Sigmoid colon (tissue), 4 donors: ENCODE results near the gene FLNA.

Experiments
- EP300 ChIP-seq, 4 donors: sonication (generic); formaldehyde crosslinking; IDR thresholded peaks; one replicate each; pipeline ENCODE4 v1.6.1; 2017; ENCODE audit warnings: antibody characterized with exemption in 4 of 4
- POLR2A ChIP-seq, 2 donors: fragments of 450-650 bp; IDR thresholded peaks; one replicate each; pipeline ENCODE4 v1.6.1; 2016; ENCODE audit warnings: antibody characterized with exemption in 2 of 2, mild to moderate bottlenecking in 2 of 2, moderate library complexity in 2 of 2
- POLR2AphosphoS5 ChIP-seq, 4 donors: sonication (generic); formaldehyde crosslinking; IDR thresholded peaks; one replicate each; pipeline ENCODE4 v1.6.1; 2017; ENCODE audit warnings: antibody characterized with exemption in 4 of 4
- TF ChIP-seq, protein P1 (sequence below), 4 experiments: fragments of 450-650 bp in 3 of 4; fragments of 200-600 bp in 1 of 4; IDR thresholded peaks; one replicate each; pipeline ENCODE4 v1.5.1; 2016 to 2019; ENCODE audit warnings: antibody characterized with exemption in 4 of 4, mild to moderate bottlenecking in 3 of 4, moderate library complexity in 2 of 4

DNA sequence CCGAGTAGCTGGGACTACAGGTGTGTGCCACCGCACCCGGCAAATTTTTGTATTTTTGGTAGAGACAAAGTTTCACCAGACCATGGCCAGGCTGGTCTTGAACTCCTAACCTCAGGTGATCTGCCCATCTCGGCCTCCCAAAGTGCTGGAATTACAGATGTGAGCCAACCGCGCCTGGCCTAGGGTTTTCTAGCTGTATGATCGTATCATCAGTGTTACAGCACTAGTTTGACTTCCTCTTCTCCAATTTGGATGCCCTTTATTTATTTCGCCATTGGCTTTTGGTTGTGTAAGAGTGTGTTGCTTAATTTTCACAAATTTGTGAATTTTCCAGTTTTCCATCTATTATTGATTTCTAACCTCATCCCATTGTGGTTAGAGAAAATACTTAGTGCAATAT, 73.6 kb downstream of the FLNA start:
- TF ChIP-seq, protein P1, sequence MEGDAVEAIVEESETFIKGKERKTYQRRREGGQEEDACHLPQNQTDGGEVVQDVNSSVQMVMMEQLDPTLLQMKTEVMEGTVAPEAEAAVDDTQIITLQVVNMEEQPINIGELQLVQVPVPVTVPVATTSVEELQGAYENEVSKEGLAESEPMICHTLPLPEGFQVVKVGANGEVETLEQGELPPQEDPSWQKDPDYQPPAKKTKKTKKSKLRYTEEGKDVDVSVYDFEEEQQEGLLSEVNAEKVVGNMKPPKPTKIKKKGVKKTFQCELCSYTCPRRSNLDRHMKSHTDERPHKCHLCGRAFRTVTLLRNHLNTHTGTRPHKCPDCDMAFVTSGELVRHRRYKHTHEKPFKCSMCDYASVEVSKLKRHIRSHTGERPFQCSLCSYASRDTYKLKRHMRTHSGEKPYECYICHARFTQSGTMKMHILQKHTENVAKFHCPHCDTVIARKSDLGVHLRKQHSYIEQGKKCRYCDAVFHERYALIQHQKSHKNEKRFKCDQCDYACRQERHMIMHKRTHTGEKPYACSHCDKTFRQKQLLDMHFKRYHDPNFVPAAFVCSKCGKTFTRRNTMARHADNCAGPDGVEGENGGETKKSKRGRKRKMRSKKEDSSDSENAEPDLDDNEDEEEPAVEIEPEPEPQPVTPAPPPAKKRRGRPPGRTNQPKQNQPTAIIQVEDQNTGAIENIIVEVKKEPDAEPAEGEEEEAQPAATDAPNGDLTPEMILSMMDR (IDR thresholded peaks at IDR 0.05): no peak
- TF ChIP-seq POLR2AphosphoS5 (IDR thresholded peaks at IDR 0.05) (no peak), POLR2A (IDR thresholded peaks at IDR 0.05) (no peak), EP300 (IDR thresholded peaks at IDR 0.05) (no peak)
